SIG-M5 (cell line): ENCODE results near the gene ANGEL1.

Source experiments
- DNase-seq: peaks from one replicate; lab custom pipeline; 2025; lab: John Stamatoyannopoulos, UW

The ANGEL1 gene

DNA sequence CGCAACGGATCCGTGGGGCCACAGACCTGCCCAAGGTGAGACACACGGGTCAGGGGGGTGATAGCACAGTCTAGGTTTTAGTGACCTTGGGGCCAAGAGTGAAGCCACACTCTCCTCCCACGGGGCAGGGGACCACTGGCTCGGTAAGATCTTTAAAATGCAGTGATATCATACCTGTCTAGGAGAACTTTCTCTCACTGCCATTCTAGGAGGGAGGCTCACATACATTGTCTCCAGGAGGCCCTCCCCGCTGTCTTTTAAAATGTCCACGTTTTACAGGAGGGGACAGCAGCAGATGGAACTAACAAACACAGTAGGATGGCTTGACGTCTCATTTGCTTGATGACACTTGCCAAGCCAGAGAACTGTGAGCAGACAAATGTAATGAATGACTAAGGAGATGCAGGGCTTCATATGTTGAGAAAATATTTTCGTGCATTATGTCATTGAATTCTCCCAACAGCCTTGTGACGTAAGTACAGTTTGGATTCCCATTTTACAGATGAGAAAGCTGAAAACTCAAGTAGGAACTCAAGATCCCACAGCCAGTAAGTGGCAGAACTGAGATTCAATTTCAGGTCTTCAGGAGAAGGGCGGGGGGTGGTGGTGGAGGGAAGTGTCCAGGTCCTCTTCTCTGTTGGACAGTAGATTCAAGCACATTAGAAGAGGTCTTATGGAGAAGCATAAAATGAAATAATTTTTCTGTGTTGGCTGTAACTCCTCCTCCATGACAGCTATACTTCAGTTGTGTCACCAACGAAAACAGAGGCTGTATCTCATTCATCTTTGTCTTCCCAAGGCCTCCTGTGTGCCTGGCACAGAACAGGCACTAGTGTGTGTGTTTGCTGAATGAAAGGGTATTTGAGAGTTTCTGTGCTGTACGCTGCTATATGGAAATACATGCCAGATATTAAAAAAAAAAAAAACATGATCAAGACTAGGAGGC is 49.3 kb downstream of the ANGEL1 start:
- no peak for DNase-seq

DNA sequence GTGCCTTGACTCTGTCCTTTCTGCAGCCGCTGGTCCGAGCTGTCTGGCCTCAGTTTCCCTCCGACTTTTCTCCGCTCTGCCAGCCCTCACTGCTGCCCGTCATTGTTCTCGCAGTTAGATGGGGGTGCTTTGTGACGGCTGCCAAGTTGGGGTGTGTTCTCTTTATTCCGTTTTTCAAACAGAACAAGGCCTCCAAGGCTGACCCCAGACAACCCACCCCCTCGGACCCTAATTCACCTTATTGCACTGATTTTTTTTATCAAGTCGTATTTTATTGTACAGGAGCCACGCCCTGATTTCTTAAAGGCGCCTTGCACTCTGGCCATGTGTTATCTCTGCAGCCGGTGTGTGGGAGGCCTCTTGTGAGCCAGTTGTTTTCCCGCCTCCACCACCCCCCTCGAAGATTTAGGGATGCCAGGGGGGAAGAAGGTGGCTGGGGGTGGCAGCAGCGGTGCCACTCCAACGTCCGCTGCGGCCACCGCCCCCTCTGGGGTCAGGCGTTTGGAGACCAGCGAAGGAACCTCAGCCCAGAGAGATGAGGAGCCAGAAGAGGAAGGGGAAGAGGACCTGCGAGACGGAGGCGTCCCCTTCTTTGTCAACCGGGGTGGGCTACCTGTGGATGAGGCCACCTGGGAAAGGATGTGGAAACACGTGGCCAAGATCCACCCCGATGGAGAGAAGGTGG is 50.1 kb downstream of the ANGEL1 start:
- DNase-seq = no peak

DNA sequence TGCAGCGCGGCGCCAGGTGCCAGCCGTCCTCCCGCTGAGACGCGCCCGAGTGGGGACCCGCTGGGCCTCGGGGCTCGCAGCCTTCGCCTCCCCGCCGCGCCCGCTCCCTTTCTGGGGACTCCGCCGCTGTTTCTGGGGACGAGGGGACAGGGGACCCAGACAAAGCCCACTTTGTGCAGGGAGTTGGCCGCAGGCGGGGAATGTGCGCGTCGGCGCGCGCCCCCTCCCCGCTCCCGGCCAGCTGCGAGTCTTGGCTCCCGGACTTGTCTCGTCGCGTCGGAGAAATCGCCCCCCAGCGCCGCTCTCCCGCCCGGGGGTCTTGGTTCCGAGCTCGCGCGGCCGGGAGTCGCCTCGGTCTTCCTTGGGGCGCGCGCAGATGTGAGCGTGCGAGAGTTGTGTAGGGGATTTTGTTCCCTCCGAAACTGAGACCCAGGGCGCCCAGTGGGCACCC is 50.7 kb downstream of the ANGEL1 start:
- DNase-seq = no peak

DNA sequence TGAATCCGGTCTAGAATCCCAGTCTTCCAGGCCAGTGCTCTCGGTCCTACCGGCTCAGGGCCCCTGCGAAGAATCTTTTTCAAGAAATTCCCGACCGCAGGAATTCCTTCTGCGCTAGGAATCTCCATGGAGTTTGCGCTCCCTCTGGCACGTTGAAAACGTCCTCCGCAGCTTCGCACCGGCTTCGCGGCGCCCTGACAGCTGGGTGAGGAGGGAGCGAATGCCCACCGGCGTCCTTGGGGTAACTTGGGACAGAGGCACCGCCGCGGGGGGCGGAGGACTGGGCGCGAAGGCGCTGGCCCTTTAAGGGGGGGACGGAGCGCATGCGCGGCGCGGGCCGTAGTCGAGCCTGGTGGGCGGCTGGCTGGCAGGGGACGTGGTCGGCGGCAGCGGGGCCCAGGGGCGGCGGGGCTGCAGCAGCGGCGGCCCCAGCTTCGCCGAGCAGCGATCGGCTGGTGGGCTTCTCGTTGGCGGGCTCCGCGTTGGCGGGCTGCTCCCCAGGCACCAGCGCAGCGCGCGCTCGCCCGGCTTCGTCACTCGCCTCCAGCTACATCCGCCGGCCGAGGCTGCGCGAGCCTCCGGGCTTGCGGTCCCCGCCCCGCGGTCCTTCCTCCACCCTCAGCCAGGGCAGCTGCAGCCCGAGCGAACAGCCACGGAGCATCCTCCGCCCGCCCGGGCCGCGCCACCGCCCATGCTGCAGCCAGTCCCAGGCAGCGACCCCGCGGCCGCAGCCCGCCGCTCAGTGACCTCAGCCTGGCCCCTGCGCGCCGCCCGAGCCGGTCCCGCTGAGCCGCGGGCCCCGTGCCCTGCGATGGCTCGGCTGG is 51.3 kb downstream of the ANGEL1 start, which contains the start of gene VASH1:
TSS of gene VASH1 (plus strand) at position 333 of the 824 bp plus-strand sequence. CDS start 1,354 bp downstream, outside the sequence.
- DNase-seq = no peak

DNA sequence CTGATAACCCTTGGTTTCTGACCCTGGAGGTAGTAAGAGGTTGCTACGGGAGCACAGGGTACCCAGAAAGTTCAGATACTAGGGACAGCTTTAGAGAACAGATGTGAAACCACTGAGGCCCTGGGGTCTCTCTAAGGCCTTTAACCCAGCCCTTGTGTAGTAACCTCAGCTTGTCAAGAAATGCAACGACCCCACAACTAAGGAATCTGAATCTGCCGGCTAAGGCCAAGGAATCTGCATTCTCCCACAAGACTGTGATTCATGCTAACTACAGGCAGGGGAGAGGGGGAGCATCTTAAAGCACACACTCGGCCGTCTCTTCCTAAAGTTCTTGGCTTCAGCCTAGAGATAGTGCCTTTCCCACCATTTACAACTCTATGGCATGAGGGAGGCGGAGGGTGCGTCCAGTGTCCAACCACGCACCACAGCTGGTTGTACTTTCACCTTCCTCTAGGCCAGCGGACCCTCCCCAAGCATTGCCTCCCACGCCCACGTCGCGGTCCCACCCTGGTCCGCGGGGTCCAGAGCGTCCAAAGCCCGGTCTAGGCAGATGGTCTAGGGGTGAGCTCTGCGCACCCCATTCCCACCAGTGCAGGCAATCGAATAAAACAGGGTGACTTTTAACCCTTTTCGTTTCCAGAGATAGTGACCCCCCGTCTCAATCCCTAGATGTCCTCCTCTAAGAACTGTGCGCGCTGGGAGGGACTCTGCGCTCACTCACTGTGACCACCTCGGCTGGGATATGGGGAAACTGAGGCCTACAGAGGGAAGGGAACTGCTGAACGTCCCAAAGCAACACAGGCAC is 52.1 kb downstream of the ANGEL1 start:
- DNase-seq = no peak

GRCh38 chr14:76759589-76759988 is 53.1 kb downstream of the ANGEL1 start:
- no peak for DNase-seq

DNA sequence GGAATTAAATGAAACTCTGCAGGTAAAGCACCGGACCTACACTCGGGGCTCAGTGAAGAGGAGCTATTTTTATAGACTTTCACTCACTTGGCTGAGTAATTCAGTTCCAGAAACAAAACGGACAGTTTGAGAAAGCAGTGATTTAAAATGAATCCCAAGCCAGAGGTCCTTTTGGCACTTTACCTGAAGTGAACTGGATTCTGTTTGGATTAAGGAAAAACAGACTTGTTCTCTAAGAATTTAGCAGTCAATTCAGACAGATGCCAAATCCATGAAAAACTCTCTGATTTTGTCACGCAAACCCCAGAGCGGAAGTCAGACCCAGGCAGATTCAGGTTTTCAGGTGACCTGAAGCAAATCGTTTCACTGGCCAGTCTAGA is 56.3 kb downstream of the ANGEL1 start:
- DNase-seq = no peak

DNA sequence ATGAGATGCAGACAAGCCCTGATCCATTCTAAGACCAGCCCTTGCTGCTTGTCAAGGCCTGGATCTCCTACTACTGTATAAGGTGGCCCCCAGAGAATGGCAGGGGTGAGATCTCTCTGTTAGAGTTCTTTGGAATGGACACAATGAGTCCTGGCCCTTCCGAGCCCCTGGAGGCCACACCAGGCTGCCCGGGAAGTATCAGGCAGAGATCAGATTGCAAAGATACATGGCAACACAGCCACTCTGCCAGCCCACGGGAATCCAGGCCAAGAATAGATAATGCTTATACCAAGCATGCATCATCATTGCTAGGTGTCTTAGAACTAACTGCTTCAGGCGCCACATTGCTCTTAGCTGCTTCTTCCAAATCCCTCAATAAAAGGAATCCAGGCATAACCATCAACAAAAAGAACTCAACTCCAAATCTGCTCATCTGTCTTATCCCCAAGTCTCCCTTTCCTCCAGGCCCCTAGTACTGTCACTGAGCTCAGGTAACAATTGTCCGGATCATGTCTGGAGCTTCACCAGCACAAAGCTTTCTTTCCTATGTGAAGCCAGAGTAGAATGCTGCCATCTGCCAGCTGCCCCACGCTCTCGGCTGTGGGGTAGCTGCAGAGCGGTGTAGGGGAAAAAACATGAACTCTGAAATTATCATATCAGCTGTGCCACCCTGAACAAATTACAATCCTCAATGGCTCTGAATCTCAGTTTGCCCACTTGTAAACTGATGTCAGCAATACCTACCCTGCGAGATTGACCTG is 56.9 kb downstream of the ANGEL1 start:
- DNase-seq = no peak

DNA sequence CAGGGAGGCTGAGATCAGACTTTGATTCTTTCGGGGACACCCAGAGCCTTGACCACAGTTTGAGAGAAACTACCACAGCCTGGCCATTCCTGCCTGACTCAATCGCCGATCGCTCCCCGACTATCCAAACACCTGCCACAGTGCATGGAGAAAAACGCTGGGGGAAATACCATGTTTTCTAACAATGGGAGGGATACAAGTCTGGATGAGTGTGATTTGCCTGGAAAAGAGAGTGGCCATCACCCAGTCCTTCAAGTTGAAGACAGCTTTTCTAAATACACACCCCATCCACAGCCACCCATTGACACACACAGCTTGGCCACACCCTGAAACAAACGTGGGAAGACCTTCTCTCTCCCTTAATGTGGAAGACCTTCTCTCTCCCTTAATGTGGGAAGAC is 58.1 kb downstream of the ANGEL1 start:
- no peak for DNase-seq

DNA sequence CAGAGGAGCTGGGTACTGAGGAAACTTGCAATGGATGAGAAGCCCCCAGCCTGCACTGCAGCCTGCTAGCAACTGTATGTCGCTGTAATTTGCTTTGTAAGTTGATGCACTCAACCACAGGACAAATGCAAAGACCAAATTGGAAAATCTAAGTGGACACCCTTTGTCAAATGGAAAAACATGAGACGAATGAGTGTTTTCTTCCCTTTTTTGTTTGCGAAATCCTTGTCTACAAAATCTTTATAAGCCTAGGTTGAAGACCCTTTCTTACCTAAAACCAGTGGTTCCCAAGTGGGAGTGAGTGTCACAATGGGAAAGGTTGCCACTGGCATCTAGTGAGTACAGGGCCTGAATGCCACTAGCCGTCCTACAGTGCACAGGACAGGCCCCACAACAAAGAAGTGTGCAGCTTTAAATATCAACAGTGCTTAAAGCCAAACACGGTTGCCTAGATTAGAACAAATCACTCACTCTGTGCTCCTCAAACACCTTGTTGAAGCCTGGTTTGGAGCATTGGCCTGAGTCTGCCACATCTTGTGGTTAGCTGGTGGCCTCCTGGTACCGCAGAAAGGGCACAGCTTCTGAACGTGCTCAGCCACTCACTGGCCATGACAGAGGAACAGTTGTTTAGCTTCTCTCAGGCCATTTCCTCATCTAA is 59.0 kb downstream of the ANGEL1 start:
- no peak for DNase-seq

DNA sequence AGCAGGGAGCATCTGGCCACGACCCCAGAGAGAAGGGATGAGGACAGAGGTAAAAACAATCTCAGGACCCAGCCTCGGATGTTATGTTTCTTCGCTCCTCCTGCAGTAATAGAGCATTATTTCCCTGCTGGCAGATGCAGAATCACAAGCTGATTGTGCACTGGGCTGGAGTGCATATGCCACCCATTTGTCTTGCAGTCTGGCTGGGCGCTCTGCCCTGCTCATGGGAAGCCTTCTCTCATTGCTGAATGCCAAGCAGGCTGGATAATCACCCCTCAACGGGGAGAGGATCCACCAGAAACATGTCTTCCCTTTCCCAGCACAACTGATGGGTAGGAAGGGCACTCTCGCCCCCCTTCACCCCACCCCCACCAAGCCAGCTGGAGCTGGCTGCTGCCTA is 59.9 kb downstream of the ANGEL1 start:
- no peak for DNase-seq

GRCh38 chr14:76742966-76743365 is 69.7 kb downstream of the ANGEL1 start:
- peak; percentile 14 for DNase-seq

GRCh38 chr14:76742185-76742584 is 70.5 kb downstream of the ANGEL1 start:
- DNase-seq = no peak

DNA sequence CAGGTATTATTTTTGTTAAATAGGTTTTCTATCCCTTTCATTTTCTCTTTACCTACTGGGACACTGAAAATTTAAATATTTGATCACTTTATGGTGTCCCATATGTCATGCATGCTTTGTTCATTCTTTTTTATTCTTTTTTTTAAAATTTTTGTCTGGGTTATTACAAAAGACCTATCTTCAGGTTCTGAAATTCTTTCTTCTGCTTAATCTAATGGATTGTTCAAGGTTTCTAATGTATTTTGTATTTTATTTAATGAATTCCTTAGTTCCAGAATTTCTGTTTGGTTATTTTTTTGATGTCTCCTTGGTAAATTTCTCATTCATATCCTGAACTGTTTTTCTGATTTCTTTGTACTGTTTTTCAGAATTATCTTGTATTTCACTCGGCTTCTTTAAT is 71.6 kb downstream of the ANGEL1 start:
- DNase-seq = no peak
